Measurements from ENCODE around the gene SYF2.

- TF ChIP-seq, protein P1, sequence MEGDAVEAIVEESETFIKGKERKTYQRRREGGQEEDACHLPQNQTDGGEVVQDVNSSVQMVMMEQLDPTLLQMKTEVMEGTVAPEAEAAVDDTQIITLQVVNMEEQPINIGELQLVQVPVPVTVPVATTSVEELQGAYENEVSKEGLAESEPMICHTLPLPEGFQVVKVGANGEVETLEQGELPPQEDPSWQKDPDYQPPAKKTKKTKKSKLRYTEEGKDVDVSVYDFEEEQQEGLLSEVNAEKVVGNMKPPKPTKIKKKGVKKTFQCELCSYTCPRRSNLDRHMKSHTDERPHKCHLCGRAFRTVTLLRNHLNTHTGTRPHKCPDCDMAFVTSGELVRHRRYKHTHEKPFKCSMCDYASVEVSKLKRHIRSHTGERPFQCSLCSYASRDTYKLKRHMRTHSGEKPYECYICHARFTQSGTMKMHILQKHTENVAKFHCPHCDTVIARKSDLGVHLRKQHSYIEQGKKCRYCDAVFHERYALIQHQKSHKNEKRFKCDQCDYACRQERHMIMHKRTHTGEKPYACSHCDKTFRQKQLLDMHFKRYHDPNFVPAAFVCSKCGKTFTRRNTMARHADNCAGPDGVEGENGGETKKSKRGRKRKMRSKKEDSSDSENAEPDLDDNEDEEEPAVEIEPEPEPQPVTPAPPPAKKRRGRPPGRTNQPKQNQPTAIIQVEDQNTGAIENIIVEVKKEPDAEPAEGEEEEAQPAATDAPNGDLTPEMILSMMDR (IDR thresholded peaks at IDR 0.05) = no peak
- no peak for TF ChIP-seq POLR2A (IDR thresholded peaks at IDR 0.05)
These were observed 51.3 kb downstream of the SYF2 start for GRCh38 chr1:25180996-25181395.

Measured in tibial nerve (tissue), 3 donors.